Hematopoietic multipotent progenitor cell treated with erythropoietin and hydrocortisone succinate and interleukin-3 and kit ligand, for 6 days (in vitro differentiated cells): ENCODE measurements around the gene DMXL1.
A peak's percentile ranks its signal among the peaks of the same experiment; 100 is the strongest.

Experiments
- DNase-seq: peaks from one replicate; pipeline ENCODE4 v3.0.0-alpha.2; 2015

The DMXL1 gene, protein sequence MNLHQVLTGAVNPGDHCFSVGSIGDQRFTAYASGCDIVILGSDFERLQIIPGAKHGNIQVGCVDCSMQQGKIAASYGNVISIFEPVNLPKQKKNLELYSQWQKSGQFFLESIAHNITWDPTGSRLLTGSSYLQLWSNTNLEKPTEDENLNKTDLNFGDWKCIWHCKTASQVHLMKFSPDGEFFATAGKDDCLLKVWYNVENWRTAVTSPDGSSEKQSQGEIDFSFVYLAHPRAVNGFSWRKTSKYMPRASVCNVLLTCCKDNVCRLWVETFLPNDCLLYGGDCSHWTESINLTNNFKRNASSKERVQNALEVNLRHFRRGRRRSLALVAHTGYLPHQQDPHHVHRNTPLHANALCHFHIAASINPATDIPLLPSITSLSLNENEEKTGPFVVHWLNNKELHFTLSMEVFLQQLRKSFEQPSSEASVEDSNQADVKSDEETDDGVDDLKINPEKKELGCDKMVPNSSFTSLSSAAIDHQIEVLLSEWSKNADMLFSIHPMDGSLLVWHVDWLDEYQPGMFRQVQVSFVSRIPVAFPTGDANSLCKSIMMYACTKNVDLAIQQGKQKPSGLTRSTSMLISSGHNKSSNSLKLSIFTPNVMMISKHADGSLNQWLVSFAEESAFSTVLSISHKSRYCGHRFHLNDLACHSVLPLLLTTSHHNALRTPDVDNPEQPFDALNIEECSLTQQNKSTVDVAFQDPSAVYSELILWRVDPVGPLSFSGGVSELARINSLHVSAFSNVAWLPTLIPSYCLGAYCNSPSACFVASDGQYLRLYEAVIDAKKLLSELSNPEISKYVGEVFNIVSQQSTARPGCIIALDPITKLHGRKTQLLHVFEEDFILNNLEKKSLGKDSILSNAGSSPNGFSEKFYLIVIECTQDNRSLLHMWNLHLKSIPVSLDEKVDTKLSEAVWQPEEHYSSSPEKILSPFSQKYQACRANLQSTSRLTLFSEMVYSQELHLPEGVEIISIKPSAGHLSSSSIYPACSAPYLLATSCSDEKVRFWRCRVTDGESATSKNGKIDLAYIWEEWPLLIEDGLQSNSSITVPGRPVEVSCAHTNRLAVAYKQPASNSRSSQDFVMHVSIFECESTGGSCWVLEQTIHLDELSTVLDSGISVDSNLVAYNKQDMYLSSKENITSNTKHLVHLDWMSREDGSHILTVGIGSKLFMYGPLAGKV (N-terminal part only)

DNA sequence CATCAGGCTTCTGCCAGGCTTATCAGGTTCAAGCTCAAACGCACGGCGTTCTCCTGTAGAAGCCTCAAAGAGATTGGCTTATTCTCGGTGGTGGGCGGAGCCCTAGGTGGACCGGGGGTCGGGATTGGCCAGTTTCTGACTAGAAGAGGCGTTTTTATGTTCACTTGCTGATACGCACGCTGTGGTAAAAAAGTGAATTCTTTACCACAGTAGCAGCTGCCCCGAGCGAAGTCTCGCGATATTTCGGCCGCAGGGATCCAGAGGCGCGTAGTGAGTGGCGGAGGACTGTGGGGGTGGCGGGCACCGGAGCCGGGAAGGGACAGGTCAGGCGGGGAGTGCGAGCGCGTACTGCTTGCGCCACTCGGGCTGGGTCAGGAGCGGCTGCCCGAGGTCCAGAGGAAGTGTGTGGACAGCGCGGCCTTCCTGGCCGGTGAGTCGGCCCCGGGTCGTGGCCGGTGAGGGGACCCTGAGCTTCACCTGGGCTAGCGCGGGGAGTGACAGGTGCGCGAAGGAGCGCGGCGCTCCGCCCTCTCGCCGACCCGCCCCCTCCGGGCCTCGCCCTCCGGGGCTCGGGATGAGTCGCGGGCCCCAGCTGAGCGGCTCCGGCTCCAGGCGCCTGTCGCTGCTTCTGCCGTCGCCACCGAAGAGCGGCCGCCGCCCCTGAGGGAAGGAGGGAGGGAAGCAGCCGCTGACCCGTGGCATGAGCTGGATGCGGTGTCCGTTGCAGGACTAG is at the start of gene DMXL1:
DMXL1 (plus strand) TSS at position 260 of the 733 bp plus-strand sequence. CDS start 483 bp downstream, outside the sequence.
- DNase-seq: peak; percentile 100

DNA sequence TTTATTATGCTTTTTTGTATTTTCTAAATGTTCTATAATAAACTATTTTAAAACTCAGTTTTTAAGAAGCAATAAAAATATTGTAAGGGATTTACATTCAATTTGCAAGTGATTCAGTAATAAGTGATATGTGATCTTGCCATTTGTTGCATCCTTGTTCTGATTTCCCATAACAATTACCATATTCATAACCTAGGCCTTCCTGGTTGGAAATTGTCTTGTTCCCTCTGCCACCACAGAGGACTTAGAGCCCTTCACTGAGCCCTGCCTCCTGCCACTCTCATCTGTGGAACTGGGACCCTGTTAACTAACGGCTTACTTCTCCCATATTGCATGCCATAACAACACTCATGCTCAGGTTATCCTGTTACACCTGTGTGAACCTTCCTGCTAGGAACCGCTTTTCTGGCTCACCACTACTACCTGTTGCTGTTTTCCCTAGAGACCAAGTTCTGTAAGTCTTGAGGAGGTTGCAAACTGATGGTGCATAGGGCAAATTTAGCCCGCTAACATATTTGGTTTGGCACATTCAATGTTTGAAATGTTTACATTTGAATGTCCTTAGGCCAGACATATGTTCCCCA is 49.6 kb upstream of the DMXL1 start:
- DNase-seq: no peak

DNA sequence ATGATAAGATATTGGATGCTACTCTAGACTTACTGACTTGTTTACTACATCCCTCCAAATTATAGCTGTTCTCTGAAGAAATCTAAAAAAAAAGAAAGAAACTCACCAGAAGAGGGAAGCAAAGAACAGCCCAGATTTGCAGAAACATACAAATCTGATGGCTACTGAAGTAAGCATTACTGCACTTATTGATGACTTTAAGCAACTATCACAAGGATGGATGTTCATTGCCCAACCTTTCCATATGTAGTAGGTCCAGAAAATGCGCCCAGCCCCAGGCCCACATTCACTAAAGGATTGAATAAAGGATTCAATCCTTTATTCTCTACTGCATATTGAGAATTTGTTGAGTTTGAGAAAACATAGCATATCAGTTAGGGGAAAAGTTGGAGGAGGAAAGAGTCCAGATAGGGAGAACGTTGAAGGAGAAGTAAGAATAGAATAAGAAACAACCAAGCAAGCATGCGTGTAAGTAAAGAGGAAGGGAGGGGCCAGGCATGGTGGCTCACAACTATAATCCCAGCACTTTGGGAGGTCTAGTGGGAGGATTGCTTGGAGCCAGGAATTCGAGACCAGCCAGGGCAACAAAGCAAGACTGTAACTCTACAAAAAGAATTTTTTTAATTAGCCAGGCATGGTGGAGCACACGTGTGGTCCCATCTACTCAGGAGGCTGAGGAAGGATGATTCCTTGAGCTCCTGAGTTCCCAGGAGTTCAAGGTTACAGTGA is 48.7 kb upstream of the DMXL1 start:
- DNase-seq: peak; percentile 70

DNA sequence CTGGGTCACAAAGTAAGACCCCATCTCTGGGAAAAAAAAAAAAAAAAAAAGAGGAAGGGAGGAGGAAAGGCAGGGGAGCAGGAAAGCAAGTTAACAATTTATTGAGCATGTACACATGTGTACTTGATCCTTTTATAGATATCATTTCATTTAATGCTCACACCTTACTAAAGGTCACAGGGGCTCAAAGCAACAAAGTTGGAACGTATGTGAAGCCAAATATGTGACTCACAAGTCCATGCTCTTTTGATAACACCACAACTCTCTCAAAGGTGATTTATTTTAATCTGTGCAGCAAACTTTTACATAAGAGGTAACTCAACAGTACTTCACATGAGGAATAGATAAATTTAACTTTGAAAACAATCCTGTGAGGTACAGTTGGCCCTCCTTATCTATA is 48.1 kb upstream of the DMXL1 start:
- no peak for DNase-seq

DNA sequence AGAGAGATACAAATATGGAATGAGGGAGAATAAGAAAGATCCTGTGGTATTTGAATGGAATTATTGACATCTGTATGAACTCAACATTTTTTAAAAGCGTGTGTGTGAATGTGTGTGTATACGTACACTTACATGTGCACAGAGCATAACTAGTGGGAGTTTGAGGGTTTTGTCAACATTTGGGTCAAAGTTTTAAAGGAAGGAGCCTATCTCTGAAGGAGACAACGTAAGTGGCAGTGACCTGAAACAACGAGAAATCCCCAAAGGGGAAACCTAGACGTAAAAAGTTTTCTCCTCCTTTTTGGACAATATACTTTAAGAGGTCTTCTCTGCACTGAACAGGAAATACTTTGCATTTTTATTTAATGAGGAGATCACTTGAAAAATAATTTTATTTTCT is 42.3 kb upstream of the DMXL1 start:
- DNase-seq: no peak

DNA sequence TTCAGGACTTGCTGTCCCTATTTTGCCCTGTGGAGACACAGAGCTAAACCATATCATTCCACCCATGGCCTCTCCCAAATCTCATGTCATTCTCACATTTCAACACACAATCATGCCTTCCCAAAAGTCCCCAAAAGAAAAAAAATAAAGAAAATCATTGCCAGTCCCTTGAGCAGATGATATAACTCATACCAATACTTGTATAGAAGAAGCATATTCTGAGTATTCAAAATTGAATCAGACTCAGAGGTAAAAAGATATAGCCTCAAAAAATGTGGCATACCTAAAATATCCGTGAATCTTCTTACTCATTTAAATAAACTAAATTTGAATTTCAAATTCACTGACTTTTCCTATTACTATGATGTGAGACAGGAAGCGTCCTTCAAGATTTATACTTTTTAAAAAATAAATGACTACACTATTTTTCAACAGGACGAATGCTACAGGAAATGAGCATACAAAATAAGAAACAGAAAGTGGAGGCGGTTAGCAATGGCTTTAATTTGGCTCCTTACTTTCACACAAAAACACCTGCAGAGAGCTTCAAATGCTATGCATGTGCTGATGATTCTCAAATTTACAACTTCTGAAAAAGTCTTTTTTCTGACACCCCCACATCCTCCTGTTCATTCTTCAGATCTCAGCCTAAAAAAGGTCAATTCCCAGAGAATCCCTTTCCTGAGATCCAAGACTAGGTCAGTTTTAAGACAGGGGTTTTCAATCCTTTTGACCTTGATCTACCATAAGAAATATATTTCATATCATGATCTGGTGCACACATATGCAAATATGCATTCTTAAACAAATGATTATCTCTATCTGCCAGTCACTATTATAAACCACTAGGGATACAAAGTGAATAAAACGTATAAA is 39.6 kb upstream of the DMXL1 start:
- no peak for DNase-seq

DNA sequence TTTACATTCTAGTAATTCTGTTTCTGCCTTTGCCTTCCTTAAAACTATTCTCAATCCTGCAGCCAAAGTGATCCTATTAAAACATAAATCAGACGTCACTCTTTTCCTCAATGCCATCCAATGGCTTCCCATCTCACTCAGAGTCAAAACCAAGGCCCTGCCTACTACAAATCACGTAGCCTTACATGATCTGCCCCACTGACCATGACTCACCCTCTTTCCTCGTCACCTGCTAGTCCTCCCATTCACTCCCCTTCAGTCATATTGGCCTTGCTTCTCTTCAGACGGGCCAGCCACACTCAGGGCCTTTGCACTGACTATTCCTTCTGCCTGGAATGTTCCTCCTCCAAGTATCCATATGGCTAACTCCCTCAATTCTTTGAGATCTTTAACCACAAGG is 39.0 kb upstream of the DMXL1 start:
- no peak for DNase-seq

DNA sequence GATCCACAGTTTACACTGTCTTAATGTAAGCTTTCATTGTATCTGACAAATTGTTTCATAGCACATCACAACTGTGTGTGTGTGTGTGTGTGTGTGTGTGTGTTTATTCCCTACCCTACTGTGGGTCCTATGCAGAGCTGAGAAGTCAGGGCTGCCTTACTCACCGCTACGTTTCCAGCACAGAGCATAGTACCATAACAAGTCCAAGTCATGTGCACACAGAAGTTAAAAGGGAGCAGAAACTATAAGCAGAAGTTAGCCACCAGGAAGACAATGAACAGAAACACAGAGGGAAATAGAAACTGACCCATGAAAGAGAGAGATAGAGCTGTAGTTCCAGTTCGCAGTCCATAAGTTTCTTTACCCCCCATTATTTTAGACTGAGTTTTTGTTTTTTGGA is 38.2 kb upstream of the DMXL1 start:
- no peak for DNase-seq

DNA sequence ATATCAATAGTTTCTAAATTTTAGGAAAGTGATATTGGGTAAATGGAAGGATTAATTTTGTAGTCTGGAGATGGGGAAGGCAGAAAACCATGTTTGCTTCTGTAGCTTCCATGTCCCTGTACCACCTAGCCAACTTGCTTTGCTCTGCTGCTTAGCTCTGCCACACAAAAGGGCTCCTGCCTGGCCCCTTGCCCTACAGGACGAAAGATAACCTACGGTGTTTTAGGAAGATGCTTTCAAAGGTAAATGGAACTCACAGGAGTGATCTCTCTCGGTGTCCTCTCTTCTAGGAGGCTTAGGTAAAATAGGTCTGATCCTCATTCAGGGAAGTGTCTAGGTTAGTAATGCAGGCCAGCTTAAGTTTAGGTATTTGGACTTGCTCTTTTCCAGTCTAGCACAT is 37.8 kb upstream of the DMXL1 start:
- DNase-seq: no peak

DNA sequence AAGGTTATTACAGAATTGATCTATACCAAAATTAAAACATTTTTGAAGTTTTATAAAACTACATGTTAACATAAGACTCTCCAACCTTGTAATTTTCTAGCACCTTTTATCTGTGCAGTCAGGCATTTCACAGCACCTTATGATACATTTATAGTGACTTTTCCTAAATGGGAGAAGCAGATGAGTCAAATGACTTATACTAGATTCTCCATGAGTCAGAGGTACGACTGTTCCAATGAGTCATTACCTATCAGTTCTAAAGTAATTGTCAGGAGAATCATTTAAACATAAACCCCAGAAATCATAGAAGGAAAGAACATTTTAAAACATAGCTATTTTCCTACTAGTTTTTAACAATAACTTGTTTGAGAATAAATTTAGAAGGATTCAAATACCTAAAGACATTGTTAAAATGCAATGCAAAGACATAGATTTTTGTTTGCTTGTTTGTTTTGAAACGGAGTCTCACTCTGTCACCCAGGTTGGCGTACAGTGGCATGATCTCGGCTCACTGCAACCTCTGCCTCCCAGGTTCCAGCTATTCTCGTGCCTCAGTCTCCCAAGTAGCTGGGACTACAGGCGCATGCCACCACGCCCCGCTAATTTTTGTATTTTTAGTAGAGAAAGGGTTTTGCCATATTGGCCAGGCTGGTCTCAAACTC is 34.7 kb upstream of the DMXL1 start:
- no peak for DNase-seq

DNA sequence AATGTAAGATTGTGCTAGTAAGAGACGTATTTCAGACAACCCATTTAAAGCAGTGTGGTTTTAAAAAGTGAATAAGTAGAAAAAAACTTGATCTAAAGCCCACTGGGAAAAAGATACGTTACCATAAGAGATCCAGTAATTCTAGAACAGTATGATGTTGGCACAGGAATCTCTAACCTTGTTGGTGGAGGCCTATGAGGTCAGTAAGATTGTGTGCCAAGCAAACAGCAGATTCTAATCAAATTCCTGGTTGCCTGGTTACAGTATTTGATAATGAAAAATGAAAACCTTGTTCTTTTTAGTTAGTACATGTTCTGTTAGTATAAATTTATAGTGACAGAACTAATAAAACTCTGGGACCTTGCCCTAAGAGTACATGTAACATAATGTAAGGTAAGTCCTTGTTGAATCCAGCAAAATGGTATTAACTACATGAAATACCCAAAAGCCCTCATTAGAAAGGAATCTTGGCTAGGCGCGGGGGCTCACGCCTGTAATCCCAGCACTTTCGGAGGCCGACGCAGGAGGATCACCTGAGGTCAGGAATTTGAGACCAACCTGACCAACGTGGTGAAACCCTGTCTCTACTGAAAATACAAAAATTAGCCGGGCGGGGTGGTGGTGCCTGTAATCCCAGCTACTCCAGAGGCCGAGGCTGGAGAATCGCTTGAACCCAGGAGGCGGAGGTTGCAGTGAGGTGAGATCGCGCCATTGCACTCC is 33.2 kb upstream of the DMXL1 start:
- DNase-seq: no peak

DNA sequence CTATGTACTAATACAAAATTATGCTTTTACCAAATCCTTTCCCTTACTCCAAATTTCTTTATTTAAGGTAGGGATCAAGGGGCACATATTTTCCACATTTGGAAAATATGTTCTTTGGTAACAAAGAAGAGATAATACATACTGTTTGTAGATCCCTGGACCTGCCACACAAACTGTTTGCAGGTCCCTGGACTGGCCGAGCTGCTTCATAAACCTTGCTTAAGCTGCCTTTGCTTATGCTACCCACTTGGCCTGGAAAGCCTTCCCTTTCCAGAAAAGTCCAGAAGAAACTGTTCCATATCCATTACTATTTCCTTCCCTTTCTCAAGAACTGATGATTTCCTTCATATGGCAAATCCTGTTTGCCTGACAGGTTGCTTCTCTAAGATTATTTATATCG is 22.6 kb upstream of the DMXL1 start:
- DNase-seq: no peak

DNA sequence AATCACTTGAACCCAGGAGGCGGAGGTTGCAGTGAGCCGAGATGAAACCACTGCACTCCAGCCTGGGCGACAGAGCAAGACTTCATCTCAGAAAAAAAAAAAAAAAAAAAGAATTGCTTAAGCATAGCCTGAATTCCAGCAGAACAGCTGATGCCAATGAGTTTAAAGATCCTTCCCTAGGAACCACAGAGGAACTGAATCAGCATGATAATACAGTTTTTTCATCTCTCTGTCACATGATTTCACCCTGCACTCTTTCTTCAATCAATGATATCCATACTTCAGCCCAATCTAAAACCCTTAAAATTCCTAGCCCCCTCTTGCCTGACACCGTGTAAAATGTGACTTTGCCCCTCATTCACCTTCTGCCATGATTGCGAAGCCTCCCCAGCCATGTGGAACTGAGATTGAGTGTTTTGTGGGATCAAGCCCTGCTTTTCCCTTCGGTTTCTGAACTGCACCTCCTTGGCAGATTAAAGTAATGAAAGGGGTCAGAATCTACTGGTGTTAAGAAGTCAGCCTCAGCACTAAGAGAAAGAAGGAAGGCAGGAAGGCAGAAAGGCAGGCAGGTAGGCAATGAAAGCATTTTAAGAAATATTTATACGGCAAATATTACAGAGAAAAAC is 20.9 kb upstream of the DMXL1 start:
- no peak for DNase-seq

DNA sequence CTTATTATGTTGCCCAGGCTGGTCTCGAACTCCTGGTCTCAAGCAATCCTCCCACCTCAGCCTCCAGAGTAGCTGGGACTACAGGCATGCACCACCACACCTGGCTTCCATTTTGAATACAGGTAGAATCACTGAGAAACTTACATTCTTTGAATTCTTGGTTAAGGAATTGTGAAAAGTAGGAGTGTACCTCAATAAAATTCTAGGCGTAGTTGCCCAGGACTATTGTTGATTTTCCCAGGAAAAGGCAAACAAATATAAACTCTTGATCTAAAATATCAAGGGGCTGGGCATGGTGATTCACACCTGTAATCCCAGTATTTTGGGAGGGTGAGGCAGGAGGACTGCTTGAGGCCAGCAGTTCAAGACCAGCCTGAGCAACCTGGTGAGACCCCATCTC is 16.8 kb upstream of the DMXL1 start:
- DNase-seq: no peak

DNA sequence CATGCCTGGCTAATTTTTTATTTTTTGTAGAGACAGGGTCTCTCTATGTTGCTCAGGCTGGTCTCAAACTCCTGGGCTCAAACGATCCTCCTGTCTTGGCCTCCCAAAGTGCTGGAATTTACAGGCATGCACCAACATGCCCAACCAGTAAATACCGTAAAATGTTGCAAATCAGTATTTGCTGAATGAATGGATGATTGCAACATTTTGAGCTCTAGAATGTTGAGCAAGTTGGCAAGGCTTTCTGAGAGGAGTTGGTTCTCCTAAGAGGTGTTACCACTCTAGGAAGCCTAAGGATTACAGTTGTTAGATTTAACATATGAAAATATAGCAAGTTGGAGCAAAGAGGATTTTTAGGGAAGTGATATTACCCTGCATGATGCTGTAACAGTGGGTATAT is 15.6 kb upstream of the DMXL1 start:
- DNase-seq: no peak

DNA sequence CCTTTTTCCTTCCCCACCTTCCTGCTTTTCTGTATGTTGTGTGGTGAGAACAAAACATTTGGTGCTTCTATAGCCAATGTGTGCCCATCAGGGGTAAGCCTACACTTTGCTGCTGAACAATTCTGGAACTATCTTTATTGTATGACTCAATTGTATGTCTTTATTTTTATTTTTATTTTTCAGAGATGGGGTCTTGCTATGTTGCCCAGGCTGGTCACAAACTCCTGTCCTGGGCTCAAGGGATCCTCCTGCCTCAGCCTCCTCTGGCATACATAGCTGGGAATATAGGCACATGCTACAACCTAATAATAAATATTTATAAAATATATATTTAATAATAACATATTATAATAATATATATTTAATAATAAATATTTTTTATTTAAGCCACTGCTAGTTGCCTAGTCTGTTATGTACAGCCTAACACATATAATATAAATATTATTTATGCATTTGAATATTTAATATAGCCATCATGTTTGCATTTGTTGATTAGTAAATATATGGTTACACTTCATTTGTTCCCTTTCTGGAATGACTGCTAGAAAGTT is 11.8 kb upstream of the DMXL1 start:
- DNase-seq: no peak

DNA sequence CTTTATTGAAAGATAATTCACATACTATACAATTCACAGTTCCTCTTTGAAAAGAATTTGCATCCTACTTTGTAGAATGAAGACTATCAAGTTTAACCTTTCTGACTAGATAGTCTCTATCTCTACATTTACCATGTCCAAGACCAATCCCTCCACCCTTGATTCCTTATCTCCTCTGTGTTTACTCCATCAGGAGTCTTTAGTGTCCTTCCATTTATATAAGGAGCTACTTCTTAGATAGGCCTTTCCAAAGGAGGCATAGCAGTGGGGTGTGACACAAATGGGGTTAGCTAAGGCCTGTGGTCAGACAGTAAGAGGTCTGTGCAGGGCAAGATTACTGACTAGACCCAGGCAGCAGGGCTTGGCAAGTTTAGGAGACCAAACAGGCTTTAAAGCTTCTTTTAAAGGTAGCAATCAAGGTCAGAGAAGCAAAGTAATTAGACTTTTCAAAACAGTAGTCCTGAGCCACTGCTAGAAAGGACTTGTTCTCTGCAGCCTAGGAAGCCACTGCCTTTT is 11.1 kb upstream of the DMXL1 start:
- peak; percentile 96 for DNase-seq
